ENCODE results near the gene CTNNA3. TPM values are rescaled to one million over a fixed set of nuclear protein-coding genes. Genes with fewer than 3 reads are reported as not detected.
"Not testable (repeated sequence)": the region's sequence is repeated elsewhere in the genome, so short reads cannot be mapped to it uniquely, and the experiment has no call there.

The CTNNA3 gene
- total RNA-seq, 1 donor from 2014 or later = under 0.01 TPM

GRCh38 chr10:67257018-67257417 lies 439.0 kb downstream of the CTNNA3 start:
- Histone ChIP-seq H3K27me3 (no peaks in the 10 kb centered on the region), H3K9me3 (no peaks in the 10 kb centered on the region), H3K4me3 (no peak overlapping the region), H3K4me1 (no peaks in the 10 kb centered on the region), H3K36me3 (no peaks in the 10 kb centered on the region), H3K27ac (no peak overlapping the region)
- intact Hi-C loops (cut with DNase I) = no loop called here
- no peak for DNase-seq (ENCODE audit: low spot score in 2 of 2)
- no peak for TF ChIP-seq CTCF (IDR thresholded peaks at IDR 0.05)

GRCh38 chr10:67250686-67251085 lies 445.3 kb downstream of the CTNNA3 start:
- intact Hi-C loops (cut with DNase I) = no loop called here
- no peak for DNase-seq (ENCODE audit: low spot score in 2 of 2)
- H3K27me3 ChIP-seq = no peaks in the 10 kb centered on the region
- H3K36me3 ChIP-seq = no peaks in the 10 kb centered on the region
- H3K27ac ChIP-seq = no peak overlapping the region
- no peak for TF ChIP-seq CTCF (IDR thresholded peaks at IDR 0.05)
- H3K4me1 ChIP-seq = no peaks in the 10 kb centered on the region
- no peak overlapping the region for H3K4me3 ChIP-seq
- no peaks in the 10 kb centered on the region for H3K9me3 ChIP-seq

- Histone ChIP-seq H3K4me3 (no peak overlapping the region), H3K4me1 (no peaks in the 10 kb centered on the region), H3K27me3 (no peaks in the 10 kb centered on the region), H3K27ac (no peak overlapping the region), H3K9me3 (no peaks in the 10 kb centered on the region), H3K36me3 (no peaks in the 10 kb centered on the region)
- DNase-seq (ENCODE audit: low spot score in 2 of 2) = no peak
- intact Hi-C loops (cut with DNase I) = no loop called here
- TF ChIP-seq CTCF (IDR thresholded peaks at IDR 0.05) = no peak
Observed at GRCh38 chr10:67246066-67246555, 449.9 kb downstream of the CTNNA3 start.

- no peaks in the 10 kb centered on the region for H3K9me3 ChIP-seq
- TF ChIP-seq CTCF (IDR thresholded peaks at IDR 0.05) = no peak
- DNase-seq (ENCODE audit: low spot score in 2 of 2) = no peak
- H3K27ac ChIP-seq = no peak overlapping the region
- no peaks in the 10 kb centered on the region for H3K36me3 ChIP-seq
- intact Hi-C loops (cut with DNase I) = no loop called here
- H3K4me1 ChIP-seq = no peaks in the 10 kb centered on the region
- no peak overlapping the region for H3K4me3 ChIP-seq
- no peaks in the 10 kb centered on the region for H3K27me3 ChIP-seq
Observed at GRCh38 chr10:67242528-67242927, 453.5 kb downstream of the CTNNA3 start.

- Histone ChIP-seq H3K27me3 (no peaks in the 10 kb centered on the region), H3K4me3 (no peak overlapping the region), H3K27ac (no peak overlapping the region), H3K36me3 (no peaks in the 10 kb centered on the region), H3K9me3 (no peaks in the 10 kb centered on the region), H3K4me1 (no peaks in the 10 kb centered on the region)
- intact Hi-C loops (cut with DNase I) = no loop called here
- TF ChIP-seq CTCF (IDR thresholded peaks at IDR 0.05) = no peak
- no peak for DNase-seq (ENCODE audit: low spot score in 2 of 2)
Observed at GRCh38 chr10:67241451-67241850, 454.5 kb downstream of the CTNNA3 start.

GRCh38 chr10:67239864-67240497 lies 456.0 kb downstream of the CTNNA3 start:
- Histone ChIP-seq H3K9me3 (no peaks in the 10 kb centered on the region), H3K27ac (no peak overlapping the region), H3K4me3 (no peak overlapping the region), H3K36me3 (no peaks in the 10 kb centered on the region), H3K4me1 (no peaks in the 10 kb centered on the region), H3K27me3 (no peaks in the 10 kb centered on the region)
- intact Hi-C loops (cut with DNase I) = no loop called here
- DNase-seq (ENCODE audit: low spot score in 2 of 2) = no peak
- TF ChIP-seq CTCF (IDR thresholded peaks at IDR 0.05) = no peak

GRCh38 chr10:67230680-67231500 lies 465.1 kb downstream of the CTNNA3 start:
- H3K4me3 ChIP-seq; DNase-seq (ENCODE audit: low spot score in 2 of 2): not testable (repeated sequence)

More at GRCh38 chr10:67230680-67231500, 465.1 kb downstream of the CTNNA3 start:
- H3K36me3 ChIP-seq; intact Hi-C loops (cut with DNase I); H3K27me3 ChIP-seq; H3K4me1 ChIP-seq; H3K27ac ChIP-seq: not testable (repeated sequence)
- H3K9me3 ChIP-seq = peaks cover 0 to 17% of the 10 kb centered on the region in 2 donors

Measured in ascending aorta (tissue), 2 donors.